Stimulated activated CD4-positive, alpha-beta T cell treated with anti-CD3 and anti-CD28 coated beads, Interleukin-1b, Interleukin-23, amount 100 ng/mL, for 4 hours (primary cell): Measurements from ENCODE around the gene LOC101059915.
"Not testable (repeated sequence)": the region's sequence is repeated elsewhere in the genome, so short reads cannot be mapped to it uniquely, and the experiment has no call there.

ENCODE experiments used
- DNase-seq, 2 donors: peaks; one replicate each; pipeline ENCODE4 v3.0.0-alpha.2; 2020; ENCODE audit warnings: low read depth in 2 of 2

LOC101059915 gene

GRCh38 chrX:71675636-71676035, 8.3 kb downstream of the LOC101059915 start:
- not testable (repeated sequence) for DNase-seq

GRCh38 chrX:71676068-71676795, 8.9 kb downstream of the LOC101059915 start:
- DNase-seq: not testable (repeated sequence)

- not testable (repeated sequence) for DNase-seq
Measured at GRCh38 chrX:71677195-71677594, 9.8 kb downstream of the LOC101059915 start.

- no peak for DNase-seq
Measured at GRCh38 chrX:71679575-71680207, 12.3 kb downstream of the LOC101059915 start.

GRCh38 chrX:71696641-71697465, 29.5 kb downstream of the LOC101059915 start:
- DNase-seq: not testable (repeated sequence)

GRCh38 chrX:71697466-71698298, 30.3 kb downstream of the LOC101059915 start:
- DNase-seq: not testable (repeated sequence)

- DNase-seq: not testable (repeated sequence)
Measured at GRCh38 chrX:71698299-71699022, 31.1 kb downstream of the LOC101059915 start.

GRCh38 chrX:71699023-71699344, 31.6 kb downstream of the LOC101059915 start:
- not testable (repeated sequence) for DNase-seq

- not testable (repeated sequence) for DNase-seq
Measured at GRCh38 chrX:71702853-71703252, 35.5 kb downstream of the LOC101059915 start.

GRCh38 chrX:71714064-71714463, 46.7 kb downstream of the LOC101059915 start:
- DNase-seq: not testable (repeated sequence)

GRCh38 chrX:71715551-71715950, 48.2 kb downstream of the LOC101059915 start:
- not testable (repeated sequence) for DNase-seq

- not testable (repeated sequence) for DNase-seq
Measured at GRCh38 chrX:71716323-71716722, 49.0 kb downstream of the LOC101059915 start.

GRCh38 chrX:71718185-71718584, 50.8 kb downstream of the LOC101059915 start, which contains the start of gene CXorf49:
TSS of gene CXorf49 (minus strand) at chrX:71718285. CDS start at chrX:71718151, 134 bp downstream.
- DNase-seq: not testable (repeated sequence)

GRCh38 chrX:71719195-71719594, 51.8 kb downstream of the LOC101059915 start:
- DNase-seq: not testable (repeated sequence)

- not testable (repeated sequence) for DNase-seq
Measured at GRCh38 chrX:71720289-71720886, 53.0 kb downstream of the LOC101059915 start.
